ENCODE data around the gene NDUFV3.
"Not testable (repeated sequence)": the region's sequence is repeated elsewhere in the genome, so short reads cannot be mapped to it uniquely, and the experiment has no call there.

The NDUFV3 gene

GRCh38 chr21:42922918-42923317, 29.8 kb downstream of the NDUFV3 start:
- no peak overlapping the region for H3K4me3 ChIP-seq (ENCODE audit: low read depth, low read length)
- TF ChIP-seq CTCF (IDR thresholded peaks at IDR 0.05; ENCODE audit: low read depth, low read length, missing control alignments): no peak
- DNase-seq (ENCODE audit: low read depth): no peak

GRCh38 chr21:42923553-42924432, 30.7 kb downstream of the NDUFV3 start:
- peak; percentile 82 for TF ChIP-seq CTCF (IDR thresholded peaks at IDR 0.05; ENCODE audit: low read depth, low read length, missing control alignments)
- DNase-seq (ENCODE audit: low read depth): peak; percentile 84
- H3K4me3 ChIP-seq (ENCODE audit: low read depth, low read length): no peak overlapping the region

- DNase-seq (ENCODE audit: low read depth): no peak
- H3K4me3 ChIP-seq (ENCODE audit: low read depth, low read length): no peak overlapping the region
- no peak for TF ChIP-seq CTCF (IDR thresholded peaks at IDR 0.05; ENCODE audit: low read depth, low read length, missing control alignments)
These were observed 31.3 kb downstream of the NDUFV3 start for GRCh38 chr21:42924433-42924751.

- H3K4me3 ChIP-seq (ENCODE audit: low read depth, low read length): no peak within 1 kb of the TSS
- DNase-seq (ENCODE audit: low read depth): no peak
- TF ChIP-seq CTCF (IDR thresholded peaks at IDR 0.05; ENCODE audit: low read depth, low read length, missing control alignments): no peak
These were observed 32.2 kb downstream of the NDUFV3 start, which contains the start of gene ERVH48-1 for GRCh38 chr21:42925114-42925926. Gene ERVH48-1, minus strand, starts transcription at chr21:42925630. Its CDS starts 6,624 bp downstream, at chr21:42919006.

- H3K4me3 ChIP-seq (ENCODE audit: low read depth, low read length); DNase-seq (ENCODE audit: low read depth): not testable (repeated sequence)
These were observed 34.5 kb downstream of the NDUFV3 start for GRCh38 chr21:42927474-42928200.

GRCh38 chr21:42929969-42930368, 36.9 kb downstream of the NDUFV3 start:
- no peak overlapping the region for H3K4me3 ChIP-seq (ENCODE audit: low read depth, low read length)
- no peak for TF ChIP-seq CTCF (IDR thresholded peaks at IDR 0.05; ENCODE audit: low read depth, low read length, missing control alignments)

More at GRCh38 chr21:42929969-42930368, 36.9 kb downstream of the NDUFV3 start:
- DNase-seq (ENCODE audit: low read depth): no peak

Data from GM12864 (cell line).